Skeletal muscle satellite cell (primary cell): ENCODE results near the gene BBOX1.

Experiments used
- H3K27me3 ChIP-seq: 2 replicates; pipeline ENCODE4 v1.7.0; 2013; ENCODE audit warnings: low read length; ENCODE audit not compliant: control insufficient read depth, insufficient read depth
- H3K36me3 ChIP-seq: 2 replicates; pipeline ENCODE4 v1.7.0; 2013; ENCODE audit warnings: mild to moderate bottlenecking, control low read depth, low read length; ENCODE audit not compliant: insufficient read depth
- H3K4me1 ChIP-seq: 2 replicates; pipeline ENCODE4 v1.7.0; 2013; ENCODE audit warnings: low read length; ENCODE audit not compliant: control insufficient read depth, insufficient read depth
- H3K4me2 ChIP-seq: 2 replicates; pipeline ENCODE4 v1.7.0; 2013; ENCODE audit warnings: mild to moderate bottlenecking, low read length
- H3K4me3 ChIP-seq: 2 replicates; pipeline ENCODE4 v1.7.0; 2013; ENCODE audit warnings: low read length
- H3K9ac ChIP-seq: 2 replicates; pipeline ENCODE4 v1.7.0; 2013; ENCODE audit warnings: mild to moderate bottlenecking, low read depth, low read length, moderate library complexity
- H3K9me3 ChIP-seq: replicated peaks from 2 replicates; pipeline ENCODE4 v1.7.0; 2013; ENCODE audit warnings: mild to moderate bottlenecking, control low read depth, low read length

BBOX1 gene

GRCh38 chr11:27008811-27009535 is 31.6 kb upstream of the BBOX1 start:
- Histone ChIP-seq H3K4me1 (peaks cover 10% of the 10 kb centered on the region), H3K9me3 (no peaks in the 10 kb centered on the region), H3K36me3 (no peaks in the 10 kb centered on the region), H3K4me3 (no peak overlapping the region), H3K9ac (no peak overlapping the region), H3K4me2 (no peak overlapping the region), H3K27me3 (no peaks in the 10 kb centered on the region)

GRCh38 chr11:27011560-27012233 is 28.9 kb upstream of the BBOX1 start:
- Histone ChIP-seq H3K4me1 (peaks cover 10% of the 10 kb centered on the region), H3K4me3 (peak overlapping the region; percentile 24), H3K36me3 (no peaks in the 10 kb centered on the region), H3K4me2 (peak overlapping the region; percentile 61), H3K9me3 (no peaks in the 10 kb centered on the region), H3K27me3 (no peaks in the 10 kb centered on the region), H3K9ac (peak overlapping the region; percentile 3)

DNA sequence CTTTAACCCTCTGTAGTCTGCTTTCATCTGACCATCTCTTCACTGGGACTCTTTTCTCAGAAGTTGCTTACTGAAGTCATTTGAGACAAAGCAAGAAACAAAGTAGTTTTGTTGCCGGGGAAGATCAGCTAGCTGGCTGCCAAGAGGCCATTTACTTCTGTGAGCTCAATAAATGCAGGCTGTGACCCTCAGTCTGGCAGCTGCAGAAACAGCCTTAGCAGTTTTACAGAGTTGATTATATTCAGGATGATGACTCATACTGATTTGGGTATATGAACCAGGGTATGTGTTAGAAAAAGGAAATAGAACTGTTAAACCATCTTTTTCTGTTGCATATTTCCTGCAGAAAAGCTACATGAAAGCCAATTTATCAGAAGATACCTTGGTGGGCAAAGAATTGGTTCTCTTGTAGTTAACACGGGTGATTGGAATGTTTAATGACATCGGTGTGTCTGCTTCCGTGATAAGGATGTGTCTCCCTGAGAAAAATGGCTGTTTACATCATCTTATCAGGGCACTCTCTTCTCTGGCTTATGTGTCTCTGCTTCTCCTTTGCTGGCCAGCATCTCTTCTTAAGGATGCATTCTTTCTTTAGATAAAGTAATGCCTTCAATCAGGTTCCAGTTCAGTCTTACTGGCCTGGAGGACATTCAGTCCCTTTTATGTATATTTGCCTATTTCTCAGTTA is 28.2 kb upstream of the BBOX1 start:
- peak overlapping the region; percentile 61 for H3K4me2 ChIP-seq
- no peaks in the 10 kb centered on the region for H3K9me3 ChIP-seq
- no peaks in the 10 kb centered on the region for H3K27me3 ChIP-seq
- no peaks in the 10 kb centered on the region for H3K36me3 ChIP-seq
- peak overlapping the region; percentile 24 for H3K4me3 ChIP-seq
- H3K9ac ChIP-seq: peak overlapping the region; percentile 3
- peaks cover 10% of the 10 kb centered on the region for H3K4me1 ChIP-seq

DNA sequence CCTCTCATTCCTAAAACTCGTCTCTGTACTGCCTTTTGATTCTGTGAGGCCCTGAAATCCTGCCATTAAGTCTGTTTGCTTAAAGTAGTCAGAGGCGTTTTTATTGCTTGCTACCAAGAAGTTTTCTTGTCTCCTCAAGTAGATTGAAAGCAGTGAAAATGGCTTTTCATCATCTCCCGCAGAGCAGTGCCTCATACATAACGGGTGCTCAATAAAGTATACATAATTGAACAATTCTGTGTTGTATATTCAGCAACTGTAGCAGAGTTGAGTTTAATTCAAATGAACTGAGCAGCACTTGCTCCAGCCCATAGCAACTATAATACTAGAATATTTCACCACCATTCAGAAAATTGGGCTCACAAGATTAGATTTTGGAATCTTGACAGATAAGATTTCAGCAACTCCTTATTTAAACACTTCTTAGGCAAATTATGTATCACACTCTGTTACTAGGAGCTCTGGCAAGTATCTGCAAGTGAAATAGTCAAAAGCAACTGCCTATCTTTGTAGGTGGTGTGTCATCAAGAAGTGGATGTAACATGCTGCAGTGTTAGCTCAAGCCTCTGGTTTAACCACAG is 26.7 kb upstream of the BBOX1 start:
- Histone ChIP-seq H3K9ac (no peak overlapping the region), H3K4me2 (no peak overlapping the region), H3K27me3 (no peaks in the 10 kb centered on the region), H3K36me3 (no peaks in the 10 kb centered on the region), H3K4me1 (peaks cover 10% of the 10 kb centered on the region), H3K9me3 (no peaks in the 10 kb centered on the region), H3K4me3 (no peak overlapping the region)

DNA sequence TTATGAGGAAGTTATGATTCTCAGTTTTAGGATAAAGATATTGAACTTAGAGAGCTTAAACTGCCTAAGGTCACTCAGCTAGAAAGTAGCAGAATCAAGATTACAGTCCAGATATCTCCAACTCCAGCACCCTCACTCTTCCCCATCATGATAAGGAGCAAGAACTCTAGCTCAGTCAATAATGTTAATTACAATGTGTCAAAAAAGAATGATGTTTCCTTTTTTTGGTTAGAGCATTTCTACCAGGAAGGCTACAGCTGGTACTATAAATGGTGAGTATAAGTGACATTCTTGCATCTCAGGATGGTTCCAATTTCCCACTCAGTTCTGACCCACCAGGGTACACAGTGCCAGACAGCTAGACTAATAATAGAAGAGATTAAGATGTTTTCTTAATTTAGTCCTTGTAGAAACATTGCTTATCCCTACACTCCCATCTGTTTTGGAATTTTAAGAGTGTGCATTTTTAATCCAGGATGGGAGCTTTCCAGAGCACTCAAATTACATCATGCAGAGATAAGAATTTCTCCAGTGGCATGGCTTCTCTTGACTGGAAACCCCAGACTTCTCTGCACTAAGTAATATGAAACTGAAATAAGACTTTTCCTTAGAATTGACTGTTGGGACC is 21.6 kb upstream of the BBOX1 start:
- no peaks in the 10 kb centered on the region for H3K4me1 ChIP-seq
- H3K9me3 ChIP-seq: no peaks in the 10 kb centered on the region
- H3K27me3 ChIP-seq: no peaks in the 10 kb centered on the region
- no peak overlapping the region for H3K4me3 ChIP-seq
- H3K9ac ChIP-seq: no peak overlapping the region
- no peak overlapping the region for H3K4me2 ChIP-seq
- no peaks in the 10 kb centered on the region for H3K36me3 ChIP-seq

- H3K36me3 ChIP-seq: no peaks in the 10 kb centered on the region
- no peaks in the 10 kb centered on the region for H3K9me3 ChIP-seq
- H3K4me2 ChIP-seq: no peak overlapping the region
- H3K4me1 ChIP-seq: no peaks in the 10 kb centered on the region
- no peaks in the 10 kb centered on the region for H3K27me3 ChIP-seq
- H3K9ac ChIP-seq: no peak overlapping the region
- no peak overlapping the region for H3K4me3 ChIP-seq
Measured at GRCh38 chr11:27020751-27021150, 19.9 kb upstream of the BBOX1 start.

- H3K27me3 ChIP-seq: no peaks in the 10 kb centered on the region
Measured at GRCh38 chr11:27022659-27023251, 17.9 kb upstream of the BBOX1 start.

DNA sequence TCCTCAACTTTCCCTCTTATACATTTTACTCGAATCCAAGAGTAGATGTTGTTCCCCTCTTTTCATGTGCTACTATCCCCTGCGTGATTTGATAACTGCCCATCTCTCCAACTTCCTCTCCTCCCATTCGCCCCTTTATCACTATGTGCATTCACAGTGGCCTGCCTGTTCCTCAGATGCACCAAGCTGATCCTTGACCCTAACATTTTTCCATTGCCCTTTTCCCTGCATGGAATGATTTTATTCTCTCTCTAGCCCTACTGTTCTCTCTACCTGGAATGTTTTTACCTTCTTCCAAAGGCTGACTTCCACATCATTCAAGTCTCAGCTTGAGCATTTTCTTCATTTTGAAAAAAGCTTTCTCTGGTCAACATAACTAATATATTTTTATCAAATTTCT is 15.8 kb upstream of the BBOX1 start:
- Histone ChIP-seq H3K9me3 (no peaks in the 10 kb centered on the region), H3K4me2 (no peak overlapping the region), H3K36me3 (no peaks in the 10 kb centered on the region), H3K4me1 (no peaks in the 10 kb centered on the region), H3K9ac (no peak overlapping the region), H3K4me3 (no peak overlapping the region), H3K27me3 (no peaks in the 10 kb centered on the region)

More at GRCh38 chr11:27022659-27023251, 17.9 kb upstream of the BBOX1 start:
- no peaks in the 10 kb centered on the region for H3K9me3 ChIP-seq
- no peak overlapping the region for H3K4me2 ChIP-seq
- H3K4me1 ChIP-seq: no peaks in the 10 kb centered on the region
- H3K4me3 ChIP-seq: no peak overlapping the region
- H3K9ac ChIP-seq: no peak overlapping the region
- no peaks in the 10 kb centered on the region for H3K36me3 ChIP-seq

DNA sequence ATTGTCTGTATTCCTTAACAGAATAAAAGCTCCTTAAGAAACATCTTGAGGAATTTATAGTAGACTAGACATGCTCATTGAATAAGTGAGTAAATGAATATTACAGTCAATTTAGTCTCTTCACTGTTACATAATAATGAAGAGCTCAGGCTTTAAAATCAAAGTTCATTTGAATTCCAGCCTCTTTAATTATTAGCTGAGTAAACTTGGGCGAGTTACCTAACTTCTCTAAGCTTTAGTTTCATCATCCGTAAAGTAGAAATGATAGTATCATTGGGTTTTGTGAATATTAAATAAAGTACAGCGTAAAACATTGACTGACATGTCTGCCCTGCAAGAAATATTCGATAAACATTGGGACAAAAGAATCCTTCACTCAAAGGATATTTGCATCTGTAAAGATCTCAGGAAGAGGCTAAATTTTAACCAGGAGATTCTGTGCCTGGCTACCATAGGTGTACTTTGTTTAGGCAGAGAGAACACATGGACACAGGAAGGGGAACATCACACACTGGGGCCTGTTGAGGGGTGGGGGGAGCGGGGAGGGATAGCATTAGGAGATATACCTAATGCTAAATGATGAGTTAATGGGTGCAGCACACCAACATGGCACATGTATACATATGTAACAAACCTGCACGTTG is 15.2 kb upstream of the BBOX1 start:
- no peaks in the 10 kb centered on the region for H3K9me3 ChIP-seq
- H3K36me3 ChIP-seq: no peaks in the 10 kb centered on the region
- H3K9ac ChIP-seq: no peak overlapping the region
- no peaks in the 10 kb centered on the region for H3K27me3 ChIP-seq
- H3K4me2 ChIP-seq: no peak overlapping the region
- no peaks in the 10 kb centered on the region for H3K4me1 ChIP-seq
- H3K4me3 ChIP-seq: no peak overlapping the region

DNA sequence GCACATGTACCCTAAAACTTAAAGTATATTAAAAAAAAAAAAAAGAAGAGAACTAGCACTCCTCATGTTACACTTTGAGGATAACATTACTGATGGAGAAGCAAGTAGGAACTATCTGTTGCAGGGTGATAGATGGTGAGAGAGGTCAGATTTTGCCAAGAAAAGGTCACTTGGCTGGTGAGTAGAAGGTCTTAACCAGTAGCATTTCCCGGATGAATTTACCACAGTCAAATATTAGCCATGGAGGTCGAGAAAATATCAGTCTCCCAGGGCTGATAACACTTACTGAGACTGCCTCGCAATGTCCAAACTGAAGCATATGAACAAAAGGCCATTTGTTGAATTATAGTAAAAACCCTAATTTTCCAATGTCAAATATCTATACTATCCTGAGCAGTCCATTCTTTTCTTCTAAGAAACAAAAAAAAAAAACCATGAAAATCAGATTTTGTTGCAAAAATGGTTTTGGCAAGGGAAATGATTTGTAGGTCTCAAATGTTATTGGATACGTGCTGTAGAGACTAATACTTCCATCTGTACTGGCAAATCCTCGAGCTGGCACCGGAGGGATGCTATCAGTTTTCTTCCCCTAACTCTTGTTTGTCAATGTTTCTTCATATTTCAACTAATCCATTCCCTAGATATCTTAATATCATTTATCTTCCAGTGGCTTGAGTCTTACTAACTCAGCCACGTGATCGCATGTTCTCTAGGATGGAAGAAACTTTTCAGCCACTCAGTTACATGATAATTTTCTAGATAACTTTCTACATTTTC is 14.5 kb upstream of the BBOX1 start:
- no peaks in the 10 kb centered on the region for H3K9me3 ChIP-seq
- H3K4me2 ChIP-seq: no peak overlapping the region
- no peaks in the 10 kb centered on the region for H3K27me3 ChIP-seq
- no peaks in the 10 kb centered on the region for H3K36me3 ChIP-seq
- H3K4me3 ChIP-seq: no peak overlapping the region
- no peak overlapping the region for H3K9ac ChIP-seq
- H3K4me1 ChIP-seq: no peaks in the 10 kb centered on the region
